HG03354 (cell line): ENCODE data around the gene UBE2A.

Experiments used
- ATAC-seq: cut with Tn5 transposase; IDR thresholded peaks from one replicate; pipeline ENCODE4 v1.9.1; 2021; ENCODE audit warnings: mild to moderate bottlenecking; ENCODE audit not compliant: unreplicated experiment, poor library complexity, severe bottlenecking

The UBE2A gene

DNA sequence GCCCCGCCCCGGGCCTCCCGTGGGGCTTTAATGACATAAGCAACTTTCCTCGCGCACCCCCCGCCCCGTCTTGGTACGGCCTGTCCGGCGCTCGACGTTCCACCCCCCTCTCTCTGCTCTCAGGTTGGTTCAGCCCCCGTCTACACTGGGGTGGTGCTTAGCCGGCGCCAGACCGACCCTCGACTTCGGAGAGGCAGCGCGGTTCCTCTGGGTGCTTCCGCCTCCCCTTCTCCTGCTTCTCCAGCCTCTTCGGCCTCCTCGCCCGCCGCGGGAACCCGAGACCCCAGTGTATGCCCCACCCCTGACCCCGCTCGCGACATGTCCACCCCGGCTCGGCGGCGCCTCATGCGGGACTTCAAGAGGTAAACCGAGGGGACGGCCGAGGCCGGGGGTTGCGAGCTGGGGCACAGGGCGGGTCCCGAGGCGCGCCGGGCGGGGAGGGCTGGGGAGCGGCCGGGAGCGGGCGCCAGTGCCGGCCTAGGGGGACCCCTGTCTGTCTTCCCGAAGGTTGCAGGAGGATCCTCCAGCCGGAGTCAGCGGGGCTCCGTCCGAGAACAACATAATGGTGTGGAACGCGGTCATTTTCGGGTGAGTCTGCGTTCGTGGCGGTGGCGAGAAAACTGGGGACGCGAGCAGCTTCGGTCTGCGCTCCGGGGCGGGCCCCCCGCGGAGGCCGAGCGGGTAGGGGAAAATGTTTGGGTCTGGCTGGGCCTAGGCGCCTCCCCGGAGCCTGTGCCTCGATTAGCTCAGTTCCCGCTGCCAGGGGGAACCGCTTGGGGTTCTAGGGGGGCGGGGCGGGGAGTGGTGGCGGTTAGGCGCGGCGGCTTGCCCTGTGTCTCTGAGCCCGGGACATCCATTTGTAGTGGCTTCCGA lies at the start of gene UBE2A:
Gene UBE2A, plus strand, starts transcription at position 170 of the 873 bp plus-strand sequence. Its CDS starts 149 bp downstream, at position 319.
- ATAC-seq: peak; percentile 82

- ATAC-seq: no peak
These were observed 44.8 kb upstream of the UBE2A start for GRCh38 chrX:119529345-119530276.

DNA sequence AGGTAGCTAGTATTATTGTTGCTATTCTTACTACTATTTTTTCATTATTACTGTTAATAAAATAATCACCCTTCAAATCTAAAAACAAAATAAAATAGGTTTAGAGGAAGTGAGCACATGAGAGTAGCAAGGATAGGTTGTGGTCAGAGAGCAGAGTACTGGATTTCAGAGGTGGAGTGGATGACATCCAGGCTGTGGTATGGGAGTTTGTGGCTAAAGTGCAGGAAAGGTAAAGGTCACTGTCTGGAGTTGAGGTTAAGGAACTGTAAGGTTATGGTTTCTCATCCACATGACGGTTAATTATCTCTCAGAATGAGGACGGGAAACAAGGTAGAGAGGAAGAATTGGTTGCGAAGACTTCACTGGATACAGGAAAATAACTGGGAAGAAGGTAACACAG lies 36.9 kb upstream of the UBE2A start:
- ATAC-seq: no peak

DNA sequence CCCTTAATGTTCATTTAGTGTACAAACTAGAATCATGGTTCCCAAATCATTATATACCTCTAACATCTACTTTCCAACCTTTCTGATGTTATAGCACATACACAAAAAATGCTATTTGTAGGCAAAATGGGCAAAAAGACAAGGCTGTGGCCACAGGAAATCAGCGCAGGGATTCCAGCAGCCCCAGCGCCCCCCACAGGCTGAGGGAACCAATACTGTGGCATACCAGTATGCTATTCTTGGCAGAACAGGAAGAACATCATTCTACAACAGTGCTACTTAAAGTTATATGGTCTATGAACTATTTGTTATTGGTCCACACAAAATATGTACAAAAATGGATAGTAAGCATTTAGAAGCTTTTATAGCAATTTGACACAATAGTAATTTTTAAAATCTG lies 34.5 kb upstream of the UBE2A start:
- ATAC-seq: no peak

DNA sequence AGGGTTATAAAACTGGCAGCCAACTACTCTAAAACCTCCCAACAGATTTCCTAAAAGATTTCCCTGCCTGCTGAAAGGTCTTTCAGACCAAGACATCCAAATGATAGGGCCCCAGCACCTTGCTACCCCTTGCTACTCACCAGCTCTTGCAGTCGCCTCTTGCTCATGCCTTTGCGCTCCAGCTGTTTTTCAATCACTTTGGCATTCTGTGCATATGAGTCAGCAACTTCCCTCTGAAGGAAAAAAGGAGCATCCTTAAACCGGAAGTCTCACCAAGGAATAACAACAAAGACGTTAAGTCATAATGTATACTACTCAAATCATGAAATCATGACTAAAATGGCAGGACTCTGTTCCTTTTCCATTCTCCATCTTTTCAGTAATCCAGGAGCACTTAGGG lies 33.2 kb upstream of the UBE2A start:
- no peak for ATAC-seq

DNA sequence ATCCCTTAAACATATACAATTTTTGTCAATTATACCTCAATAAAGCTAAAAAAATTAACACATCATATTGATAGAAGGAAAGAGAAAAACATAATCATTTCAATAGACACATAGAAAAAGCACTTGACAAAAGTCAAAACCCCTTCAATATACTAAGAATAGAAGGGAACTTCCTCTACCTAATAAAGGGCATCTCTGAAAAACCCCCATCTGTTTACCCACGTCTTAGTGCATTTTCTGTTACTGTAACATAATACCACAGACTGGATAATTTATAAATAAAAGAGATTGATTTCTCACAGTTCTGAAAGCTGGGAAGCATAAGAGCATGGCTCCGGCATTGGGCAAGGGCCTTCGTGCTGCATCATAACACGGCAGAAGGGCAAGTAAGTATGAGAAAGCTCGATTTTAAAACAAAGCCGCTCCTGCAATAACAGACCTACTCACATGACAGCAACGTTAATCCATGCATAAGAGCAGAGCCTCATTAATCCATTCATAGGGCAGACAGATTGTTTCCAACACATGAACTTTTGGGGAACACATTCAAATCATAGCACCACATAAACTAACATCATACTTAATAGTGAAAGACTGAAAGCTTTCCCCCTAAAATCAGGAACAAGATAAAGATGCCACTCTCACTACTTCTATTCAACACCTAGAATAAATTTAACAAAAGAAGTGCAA lies 24.9 kb upstream of the UBE2A start:
- ATAC-seq: peak; percentile 61

- ATAC-seq: no peak
These were observed 21.9 kb upstream of the UBE2A start for GRCh38 chrX:119552508-119552907.

GRCh38 chrX:119565107-119565663 lies 9.2 kb upstream of the UBE2A start, which contains the start of gene STEEP1:
STEEP1 (minus strand) TSS chrX:119565409; CDS start chrX:119565355, 54 bp downstream.
- ATAC-seq: peak; percentile 92

GRCh38 chrX:119570351-119570835 lies 4.0 kb upstream of the UBE2A start:
- no peak for ATAC-seq

- no peak for ATAC-seq
These were observed 1.1 kb upstream of the UBE2A start for GRCh38 chrX:119573222-119573621.

GRCh38 chrX:119573840-119574393 lies 446 bp upstream of the UBE2A start:
- ATAC-seq: peak; percentile 15

- no peak for ATAC-seq
These were observed 5.1 kb downstream of the UBE2A start for GRCh38 chrX:119579414-119579813.

DNA sequence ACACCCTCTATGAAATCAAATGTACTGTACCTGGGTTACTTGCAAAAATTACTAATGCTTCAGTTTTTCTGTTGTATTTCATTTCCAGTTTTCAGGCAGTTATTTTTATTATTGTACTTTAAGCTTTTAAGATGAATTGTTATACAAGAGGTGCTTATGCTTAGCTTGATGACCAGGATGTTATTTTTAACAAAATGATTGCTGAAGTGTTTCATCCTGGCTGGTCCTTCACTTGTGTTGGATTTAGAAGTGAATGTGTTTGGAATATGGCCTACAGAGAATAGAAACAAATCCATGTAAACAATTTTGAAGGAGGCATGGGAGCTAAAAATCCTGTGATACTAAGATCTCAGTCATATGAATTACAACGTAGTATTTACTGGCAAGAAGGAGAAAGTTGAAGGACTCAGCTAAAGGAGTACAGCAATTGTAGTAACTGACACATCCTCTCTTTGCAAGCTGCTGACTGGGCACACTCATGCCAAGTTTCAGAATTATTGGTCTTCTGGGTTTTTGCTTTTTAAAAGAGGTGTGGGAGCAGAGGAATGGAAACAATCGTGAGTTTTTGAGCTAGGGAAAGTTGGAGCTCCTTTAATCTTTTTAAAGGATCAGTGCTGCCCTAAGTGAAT lies 9.2 kb downstream of the UBE2A start:
- no peak for ATAC-seq

- ATAC-seq: no peak
These were observed 15.4 kb downstream of the UBE2A start for GRCh38 chrX:119589810-119590209.

GRCh38 chrX:119602701-119603255 lies 28.4 kb downstream of the UBE2A start:
- ATAC-seq: no peak

GRCh38 chrX:119604766-119605463 lies 30.6 kb downstream of the UBE2A start:
- ATAC-seq: no peak

GRCh38 chrX:119605464-119606279 lies 31.3 kb downstream of the UBE2A start:
- ATAC-seq: peak; percentile 34
